ENCODE data around the gene PKIB.

The PKIB gene

GRCh38 chr6:122710908-122711635 is 100.9 kb downstream of the PKIB start:
- H3K4me3 ChIP-seq (ENCODE audit: low read length) = no peak overlapping the region
- TF ChIP-seq CTCF (IDR thresholded peaks at IDR 0.05; ENCODE audit: insufficient read depth, low read depth, low read length, missing control alignments) = no peak
- no peak for DNase-seq (ENCODE audit: low read depth)

- TF ChIP-seq CTCF (IDR thresholded peaks at IDR 0.05; ENCODE audit: insufficient read depth, low read depth, low read length, missing control alignments) = no peak
- no peak overlapping the region for H3K4me3 ChIP-seq (ENCODE audit: low read length)
- DNase-seq (ENCODE audit: low read depth) = peak; percentile 54
These were observed 101.9 kb downstream of the PKIB start for GRCh38 chr6:122712093-122712447.

GRCh38 chr6:122712448-122713137 is 102.4 kb downstream of the PKIB start:
- DNase-seq (ENCODE audit: low read depth) = peak; percentile 48
- no peak for TF ChIP-seq CTCF (IDR thresholded peaks at IDR 0.05; ENCODE audit: insufficient read depth, low read depth, low read length, missing control alignments)
- no peak overlapping the region for H3K4me3 ChIP-seq (ENCODE audit: low read length)

GRCh38 chr6:122713138-122713537 is 102.9 kb downstream of the PKIB start:
- H3K4me3 ChIP-seq (ENCODE audit: low read length) = no peak overlapping the region
- peak; percentile 9 for DNase-seq (ENCODE audit: low read depth)
- no peak for TF ChIP-seq CTCF (IDR thresholded peaks at IDR 0.05; ENCODE audit: insufficient read depth, low read depth, low read length, missing control alignments)

GRCh38 chr6:122714059-122714458 is 103.9 kb downstream of the PKIB start:
- DNase-seq (ENCODE audit: low read depth) = no peak
- TF ChIP-seq CTCF (IDR thresholded peaks at IDR 0.05; ENCODE audit: insufficient read depth, low read depth, low read length, missing control alignments) = no peak
- H3K4me3 ChIP-seq (ENCODE audit: low read length) = no peak overlapping the region

GRCh38 chr6:122715725-122716124 is 105.5 kb downstream of the PKIB start:
- no peak for TF ChIP-seq CTCF (IDR thresholded peaks at IDR 0.05; ENCODE audit: insufficient read depth, low read depth, low read length, missing control alignments)
- no peak overlapping the region for H3K4me3 ChIP-seq (ENCODE audit: low read length)
- DNase-seq (ENCODE audit: low read depth) = peak; percentile 12
